HepG2 (cell line): ENCODE measurements around the gene POLN. TPM values are rescaled to one million over a fixed set of nuclear protein-coding genes. Genes with fewer than 3 reads are reported as not detected.

ENCODE experiments used
- AGO2 ChIP-seq: fragments of 200-400 bp; formaldehyde crosslinking; optimal IDR thresholded peaks from 2 replicates; pipeline ENCODE3; 2017; ENCODE audit warnings: mild to moderate bottlenecking, low read depth, low read length, moderate library complexity
- CHD2 ChIP-seq: IDR thresholded peaks from 2 replicates; pipeline ENCODE4 v1.6.1; 2011; ENCODE audit warnings: low read depth, low read length, improper control_type of control experiment
- ERF ChIP-seq: IDR thresholded peaks from 2 replicates; pipeline ENCODE4 v1.6.1; 2018; ENCODE audit warnings: missing biosample characterization, missing genetic modification reagents
- FOXO1 ChIP-seq: sonication (generic); formaldehyde crosslinking; IDR thresholded peaks from 2 replicates; pipeline ENCODE4 v1.4.0; 2020; ENCODE audit warnings: missing genetic modification reagents
- HNRNPLL ChIP-seq: fragments of 200-400 bp; formaldehyde crosslinking; IDR thresholded peaks from 2 replicates; pipeline ENCODE4 v1.6.1; 2017; ENCODE audit warnings: mild to moderate bottlenecking, low read depth, low read length; ENCODE audit not compliant: poor library complexity, severe bottlenecking
- JARID2 ChIP-seq: sonication (generic); formaldehyde crosslinking; IDR thresholded peaks from 2 replicates; pipeline ENCODE4 v1.8.1; 2023; ENCODE audit warnings: missing genetic modification reagents, inconsistent platforms; ENCODE audit not compliant: insufficient replicate concordance
- RCOR2 ChIP-seq: IDR thresholded peaks from 2 replicates; pipeline ENCODE4 v1.6.1; 2016; ENCODE audit warnings: missing biosample characterization, missing genetic modification reagents
- RNF2 ChIP-seq: fragments of 450-650 bp; conservative IDR thresholded peaks from 2 replicates; pipeline ENCODE4 v1.6.1; 2016; ENCODE audit warnings: low read depth
- SOX6 ChIP-seq, 2 experiments: fragments of 450-650 bp in 1 of 2; sonication (generic) in 1 of 2; formaldehyde crosslinking in 1 of 2; IDR thresholded peaks; 2 replicates each; pipeline versions ENCODE4 v1.4.0 to v1.6.1; 2017 to 2020; ENCODE audit warnings: antibody characterized with exemption in 1 of 2, mild to moderate bottlenecking in 1 of 2, missing genetic modification reagents in 1 of 2
- SP5 ChIP-seq: IDR thresholded peaks from 2 replicates; pipeline ENCODE4 v1.6.1; 2016; ENCODE audit warnings: low read depth, borderline replicate concordance
- SUZ12 ChIP-seq: fragments of 150-350 bp; IDR thresholded peaks from 2 replicates; pipeline ENCODE4 v1.6.1; 2014; ENCODE audit warnings: low read depth, low read length
- ZFP62 ChIP-seq: sonication (generic); formaldehyde crosslinking; IDR thresholded peaks from 2 replicates; pipeline ENCODE4 v1.4.0; 2020; ENCODE audit warnings: missing genetic modification reagents
- ZMYM2 ChIP-seq: sonication (generic); formaldehyde crosslinking; IDR thresholded peaks from 2 replicates; pipeline ENCODE4 v1.8.0; 2022; ENCODE audit warnings: mild to moderate bottlenecking, missing genetic modification reagents
- ZNF30 ChIP-seq: sonication (generic); formaldehyde crosslinking; IDR thresholded peaks from 2 replicates; pipeline ENCODE4 v1.5.0; 2020; ENCODE audit warnings: mild to moderate bottlenecking, missing genetic modification reagents
- ZSCAN12 ChIP-seq: sonication (generic); formaldehyde crosslinking; IDR thresholded peaks from 2 replicates; pipeline ENCODE4 v1.9.0; 2021; ENCODE audit warnings: mild to moderate bottlenecking, missing genetic modification reagents
- ZZZ3 ChIP-seq: sonication (generic); formaldehyde crosslinking; IDR thresholded peaks from 2 replicates; pipeline ENCODE4 v1.4.0; 2020; ENCODE audit warnings: missing genetic modification reagents, mild to moderate bottlenecking, borderline replicate concordance
- polyA plus RNA-seq, 8 experiments: library from polyadenylated mRNA; depleted of rRNA in 3 of 8; stranded (reverse) in 7 of 8; unstranded in 1 of 8; fragments of >200 nt; fragmentation: Illumina TruSeq in 4 of 8; extraction: Trizol in 4 of 8; gene quantifications; 2 replicates each; pipeline versions ENCODE4 v1.2.1 to v1.2.3, GENCODE V29; 2011 to 2016; ENCODE audit warnings: low read depth in 4 of 8, missing spikeins in 1 of 8, mixed read lengths in 1 of 8; ENCODE audit not compliant: insufficient read depth in 1 of 8
- total RNA-seq, 5 experiments: library from RNA; depleted of rRNA; stranded (reverse); fragments of >200 nt; fragmentation: Illumina TruSeq; extraction: Trizol; gene quantifications; 2 replicates each; pipeline ENCODE4 v1.2.3, GENCODE V29; 2016; ENCODE audit warnings: low read depth in 1 of 5
- TF ChIP-seq, protein P1 (sequence below), 2 experiments: sonication (generic) in 1 of 2; formaldehyde crosslinking in 1 of 2; IDR thresholded peaks; 2 replicates each; pipeline versions ENCODE4 v1.4.0 to v1.6.1; 2016 to 2020; ENCODE audit warnings: borderline replicate concordance in 1 of 2, low read depth in 1 of 2, mild to moderate bottlenecking in 1 of 2, missing genetic modification reagents in 1 of 2
- TF ChIP-seq, protein P2 (sequence below): sonication (generic); formaldehyde crosslinking; IDR thresholded peaks from 2 replicates; pipeline ENCODE4 v1.8.0; 2023; ENCODE audit warnings: mild to moderate bottlenecking, missing genetic modification reagents
- TF ChIP-seq, protein P3 (sequence below): sonication (generic); formaldehyde crosslinking; IDR thresholded peaks from 2 replicates; pipeline ENCODE4 v1.4.0; 2020; ENCODE audit warnings: mild to moderate bottlenecking, missing genetic modification reagents, borderline replicate concordance
- TF ChIP-seq, protein P4 (sequence below): IDR thresholded peaks from 2 replicates; pipeline ENCODE4 v1.6.1; 2016; ENCODE audit warnings: low read depth, borderline replicate concordance

The POLN gene
- total and polyA plus RNA-seq, 2 of the 13 experiments (the other 11 are each of a cell fraction or from before 2014, with no cell fraction given), result 0.93 to 1.5 TPM

DNA sequence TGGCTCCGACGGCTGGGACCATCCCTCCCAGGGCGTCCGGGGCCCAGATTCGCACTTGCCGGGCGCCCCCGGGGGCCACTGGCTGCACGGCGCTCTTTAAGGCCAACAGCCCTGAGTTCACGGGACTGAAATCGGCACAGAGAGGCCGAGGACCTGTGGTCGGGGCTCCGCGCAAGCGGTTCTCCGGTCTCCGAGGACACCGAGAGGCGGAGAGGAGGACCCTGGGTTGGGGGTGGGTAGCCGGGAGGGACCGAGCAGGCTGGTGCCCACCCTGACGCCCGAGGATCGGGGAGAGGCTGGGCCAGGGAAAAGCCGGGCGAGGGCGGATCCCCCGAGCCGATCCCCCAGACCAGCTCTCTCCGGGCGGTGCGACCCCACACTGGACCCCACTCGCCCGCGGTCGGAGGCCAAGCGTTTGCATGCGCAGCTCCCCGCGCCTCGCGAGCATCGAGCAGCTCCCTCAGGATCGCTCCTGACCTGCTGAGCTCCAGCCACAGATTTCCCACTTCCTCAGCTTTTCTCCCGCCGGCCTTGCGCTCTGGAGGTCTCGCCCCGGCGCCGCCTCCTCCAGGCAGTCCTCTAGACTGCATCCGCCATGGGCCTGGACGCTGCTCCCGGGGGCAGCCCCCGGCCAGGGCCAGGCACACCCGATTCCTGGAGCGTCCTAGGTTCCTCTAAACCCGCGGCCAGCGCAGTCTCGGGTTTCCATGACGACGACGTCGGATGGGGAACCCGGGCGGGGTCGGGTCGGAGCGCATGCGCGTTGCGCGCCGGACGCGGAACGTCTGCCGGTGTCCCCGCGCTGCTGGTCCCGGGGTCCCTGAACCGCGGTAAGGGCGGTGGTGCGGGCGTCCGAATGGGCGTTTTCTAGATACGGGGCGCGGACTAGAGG lies 200.4 kb downstream of the POLN start (continued):
- TF ChIP-seq, protein P1, sequence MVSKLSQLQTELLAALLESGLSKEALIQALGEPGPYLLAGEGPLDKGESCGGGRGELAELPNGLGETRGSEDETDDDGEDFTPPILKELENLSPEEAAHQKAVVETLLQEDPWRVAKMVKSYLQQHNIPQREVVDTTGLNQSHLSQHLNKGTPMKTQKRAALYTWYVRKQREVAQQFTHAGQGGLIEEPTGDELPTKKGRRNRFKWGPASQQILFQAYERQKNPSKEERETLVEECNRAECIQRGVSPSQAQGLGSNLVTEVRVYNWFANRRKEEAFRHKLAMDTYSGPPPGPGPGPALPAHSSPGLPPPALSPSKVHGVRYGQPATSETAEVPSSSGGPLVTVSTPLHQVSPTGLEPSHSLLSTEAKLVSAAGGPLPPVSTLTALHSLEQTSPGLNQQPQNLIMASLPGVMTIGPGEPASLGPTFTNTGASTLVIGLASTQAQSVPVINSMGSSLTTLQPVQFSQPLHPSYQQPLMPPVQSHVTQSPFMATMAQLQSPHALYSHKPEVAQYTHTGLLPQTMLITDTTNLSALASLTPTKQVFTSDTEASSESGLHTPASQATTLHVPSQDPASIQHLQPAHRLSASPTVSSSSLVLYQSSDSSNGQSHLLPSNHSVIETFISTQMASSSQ (IDR thresholded peaks at IDR 0.05; ENCODE audit: low read depth), result no peak
- TF ChIP-seq, protein P1 (CRISPR knock-in tag; IDR thresholded peaks at IDR 0.05; ENCODE audit: borderline replicate concordance), result no peak
- TF ChIP-seq AGO2, result peak; percentile 19
- TF ChIP-seq ERF (CRISPR knock-in tag), result no peak
- TF ChIP-seq, protein P2, sequence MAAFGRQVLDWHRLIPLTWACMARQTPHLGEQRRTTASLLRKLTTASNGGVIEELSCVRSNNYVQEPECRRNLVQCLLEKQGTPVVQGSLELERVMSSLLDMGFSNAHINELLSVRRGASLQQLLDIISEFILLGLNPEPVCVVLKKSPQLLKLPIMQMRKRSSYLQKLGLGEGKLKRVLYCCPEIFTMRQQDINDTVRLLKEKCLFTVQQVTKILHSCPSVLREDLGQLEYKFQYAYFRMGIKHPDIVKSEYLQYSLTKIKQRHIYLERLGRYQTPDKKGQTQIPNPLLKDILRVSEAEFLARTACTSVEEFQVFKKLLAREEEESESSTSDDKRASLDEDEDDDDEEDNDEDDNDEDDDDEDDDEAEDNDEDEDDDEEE (CRISPR knock-in tag), result no peak
- TF ChIP-seq CHD2, result no peak
- TF ChIP-seq HNRNPLL, result peak; percentile 82
- TF ChIP-seq ZMYM2 (CRISPR knock-in tag), result no peak
- no peak for TF ChIP-seq ZNF30
- TF ChIP-seq, protein P3, sequence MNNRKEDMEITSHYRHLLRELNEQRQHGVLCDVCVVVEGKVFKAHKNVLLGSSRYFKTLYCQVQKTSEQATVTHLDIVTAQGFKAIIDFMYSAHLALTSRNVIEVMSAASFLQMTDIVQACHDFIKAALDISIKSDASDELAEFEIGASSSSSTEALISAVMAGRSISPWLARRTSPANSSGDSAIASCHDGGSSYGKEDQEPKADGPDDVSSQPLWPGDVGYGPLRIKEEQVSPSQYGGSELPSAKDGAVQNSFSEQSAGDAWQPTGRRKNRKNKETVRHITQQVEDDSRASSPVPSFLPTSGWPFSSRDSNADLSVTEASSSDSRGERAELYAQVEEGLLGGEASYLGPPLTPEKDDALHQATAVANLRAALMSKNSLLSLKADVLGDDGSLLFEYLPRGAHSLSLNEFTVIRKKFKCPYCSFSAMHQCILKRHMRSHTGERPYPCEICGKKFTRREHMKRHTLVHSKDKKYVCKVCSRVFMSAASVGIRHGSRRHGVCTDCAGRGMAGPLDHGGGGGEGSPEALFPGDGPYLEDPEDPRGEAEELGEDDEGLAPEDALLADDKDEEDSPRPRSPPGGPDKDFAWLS (CRISPR knock-in tag), result no peak
- 0 out of 2 replicates have a peak, but pooled peaks have one; percentile 20 for TF ChIP-seq RNF2
- TF ChIP-seq SP5 (CRISPR knock-in tag), result no peak
- no peak for TF ChIP-seq ZFP62 (CRISPR knock-in tag)
- no peak for TF ChIP-seq JARID2 (CRISPR knock-in tag)
- TF ChIP-seq SOX6 (IDR thresholded peaks at IDR 0.05), result no peak
- TF ChIP-seq SOX6 (CRISPR knock-in tag; IDR thresholded peaks at IDR 0.05), result peak; percentile 41; the same call in 1 of the 2 replicates
- no peak for TF ChIP-seq ZSCAN12 (CRISPR knock-in tag)
- TF ChIP-seq, protein P4, sequence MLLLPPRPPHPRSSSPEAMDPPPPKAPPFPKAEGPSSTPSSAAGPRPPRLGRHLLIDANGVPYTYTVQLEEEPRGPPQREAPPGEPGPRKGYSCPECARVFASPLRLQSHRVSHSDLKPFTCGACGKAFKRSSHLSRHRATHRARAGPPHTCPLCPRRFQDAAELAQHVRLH, result peak; percentile 54; the same call in 1 of the 2 replicates
- TF ChIP-seq SUZ12, result no peak
- TF ChIP-seq ZZZ3 (CRISPR knock-in tag), result no peak
- no peak for TF ChIP-seq RCOR2
- TF ChIP-seq FOXO1 (CRISPR knock-in tag), result no peak
